Colonic mucosa (tissue), 4 donors: ENCODE results near the gene ANKRD23. TPM values are rescaled to one million over a fixed set of nuclear protein-coding genes. Genes with fewer than 3 reads are reported as not detected.
"Not testable (repeated sequence)": the region's sequence is repeated elsewhere in the genome, so short reads cannot be mapped to it uniquely, and the experiment has no call there.

Source experiments
- DNase-seq: peaks from one replicate; pipeline ENCODE4 v3.0.0-alpha.2; 2020
- H3K27ac ChIP-seq: fragments of 200-600 bp; one replicate; pipeline ENCODE4 v1.8.0; 2021
- H3K27me3 ChIP-seq: fragments of 200-600 bp; one replicate; pipeline ENCODE4 v1.8.0; 2021
- H3K36me3 ChIP-seq: fragments of 200-600 bp; one replicate; pipeline ENCODE4 v1.8.0; 2021
- H3K4me1 ChIP-seq: fragments of 200-600 bp; one replicate; pipeline ENCODE4 v1.8.0; 2021; ENCODE audit warnings: mild to moderate bottlenecking
- H3K4me3 ChIP-seq: fragments of 200-600 bp; one replicate; pipeline ENCODE4 v1.8.0; 2021
- H3K9ac ChIP-seq, 2 donors: one replicate each; pipeline ENCODE4 v1.7.0; 2013; ENCODE audit warnings: control low read depth in 2 of 2, low read depth in 2 of 2, low read length in 2 of 2
- H3K9me3 ChIP-seq: fragments of 200-600 bp; one replicate; pipeline ENCODE4 v1.8.0; 2021
- intact Hi-C: fragments of 100-400 bp; cut with DNase I; formaldehyde crosslinking; loops from one replicate; pipeline ENCODE4 v1.14.1; 2022
- total RNA-seq, 2 donors: library from RNA; stranded (reverse); fragmentation: NEBNext Ultra II Directional in 1 of 2; extraction: Animal tissue kit (Norgen Biotek cat#: 25700) in 1 of 2; gene quantifications; one replicate each; pipeline ENCODE4 v1.2.1, GENCODE V29; 2021
- TF ChIP-seq, protein P1 (sequence below): fragments of 200-600 bp; IDR thresholded peaks from one replicate; pipeline ENCODE4 v1.8.0; 2022; ENCODE audit warnings: antibody characterized with exemption, mild to moderate bottlenecking
- donor health status: healthy.
- donor health status: DM: no; HTN: no; CAD: no.
- donor health status: DM: no; HTN: no; CAD: no.

The ANKRD23 gene
- total RNA-seq, 2 donors from 2014 or later: 1.4 to 4.1 TPM

DNA sequence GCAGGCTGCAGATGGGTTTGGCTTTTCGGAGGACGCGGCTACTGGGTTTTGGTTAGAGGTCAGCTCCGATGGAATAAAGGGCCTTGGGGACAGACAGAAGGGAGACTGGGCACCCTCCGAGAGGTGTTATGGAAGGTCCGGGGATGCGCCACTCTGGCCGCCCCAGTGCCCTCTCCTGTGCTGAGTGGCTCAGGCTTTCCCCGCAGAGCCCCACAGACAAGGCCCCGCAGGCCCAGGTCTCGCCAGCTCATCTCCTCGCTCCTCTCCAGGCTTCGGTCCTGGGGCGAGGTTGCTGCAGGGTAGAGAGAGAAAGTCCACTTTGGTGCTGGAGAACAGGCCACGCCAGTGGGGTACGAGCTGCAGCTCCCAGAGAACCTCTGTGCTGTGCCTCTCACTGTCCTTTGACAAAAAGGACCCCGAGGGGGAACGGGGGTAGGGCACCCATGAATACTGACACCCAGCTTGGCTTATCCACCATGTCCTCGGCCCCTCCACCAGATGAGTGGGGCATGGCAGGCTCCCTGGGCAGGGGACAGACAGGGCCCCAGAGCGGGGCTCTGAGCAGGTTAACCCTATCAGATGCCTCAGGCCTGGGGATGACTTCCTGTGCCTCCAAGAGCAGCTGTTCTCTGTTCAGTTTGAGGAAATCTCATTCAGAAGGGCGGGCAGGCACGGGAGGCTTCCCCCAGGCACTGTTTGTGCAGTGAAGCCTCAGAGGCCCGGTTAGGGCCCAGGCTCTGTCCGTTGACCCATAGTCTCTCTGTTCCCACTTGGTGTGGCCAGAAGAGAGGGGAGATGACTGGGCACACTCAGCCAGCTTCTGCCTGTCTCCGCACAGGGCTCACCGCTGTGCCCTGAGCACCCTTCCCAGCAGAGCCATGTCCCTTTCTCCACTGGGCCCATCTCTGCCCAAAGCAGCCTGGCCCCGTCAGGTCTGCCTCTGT is 43.5 kb downstream of the ANKRD23 start:
- H3K27me3 ChIP-seq: no peaks in the 10 kb centered on the region
- H3K9ac ChIP-seq: peak overlapping the region in 1 of 2 donors; percentile 38
- no peaks in the 10 kb centered on the region for H3K9me3 ChIP-seq
- H3K4me1 ChIP-seq: no peaks in the 10 kb centered on the region
- H3K4me3 ChIP-seq: no peak overlapping the region
- no peak overlapping the region for H3K27ac ChIP-seq
- TF ChIP-seq, protein P1, sequence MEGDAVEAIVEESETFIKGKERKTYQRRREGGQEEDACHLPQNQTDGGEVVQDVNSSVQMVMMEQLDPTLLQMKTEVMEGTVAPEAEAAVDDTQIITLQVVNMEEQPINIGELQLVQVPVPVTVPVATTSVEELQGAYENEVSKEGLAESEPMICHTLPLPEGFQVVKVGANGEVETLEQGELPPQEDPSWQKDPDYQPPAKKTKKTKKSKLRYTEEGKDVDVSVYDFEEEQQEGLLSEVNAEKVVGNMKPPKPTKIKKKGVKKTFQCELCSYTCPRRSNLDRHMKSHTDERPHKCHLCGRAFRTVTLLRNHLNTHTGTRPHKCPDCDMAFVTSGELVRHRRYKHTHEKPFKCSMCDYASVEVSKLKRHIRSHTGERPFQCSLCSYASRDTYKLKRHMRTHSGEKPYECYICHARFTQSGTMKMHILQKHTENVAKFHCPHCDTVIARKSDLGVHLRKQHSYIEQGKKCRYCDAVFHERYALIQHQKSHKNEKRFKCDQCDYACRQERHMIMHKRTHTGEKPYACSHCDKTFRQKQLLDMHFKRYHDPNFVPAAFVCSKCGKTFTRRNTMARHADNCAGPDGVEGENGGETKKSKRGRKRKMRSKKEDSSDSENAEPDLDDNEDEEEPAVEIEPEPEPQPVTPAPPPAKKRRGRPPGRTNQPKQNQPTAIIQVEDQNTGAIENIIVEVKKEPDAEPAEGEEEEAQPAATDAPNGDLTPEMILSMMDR: no peak
- intact Hi-C loops: loop anchor here (5.0 to 10.0 kb wide), 2 partner anchors 38 to 186 kb away; partner anchors contain the start of gene CNNM4
- no peak for DNase-seq
- peaks cover 5% of the 10 kb centered on the region for H3K36me3 ChIP-seq

DNA sequence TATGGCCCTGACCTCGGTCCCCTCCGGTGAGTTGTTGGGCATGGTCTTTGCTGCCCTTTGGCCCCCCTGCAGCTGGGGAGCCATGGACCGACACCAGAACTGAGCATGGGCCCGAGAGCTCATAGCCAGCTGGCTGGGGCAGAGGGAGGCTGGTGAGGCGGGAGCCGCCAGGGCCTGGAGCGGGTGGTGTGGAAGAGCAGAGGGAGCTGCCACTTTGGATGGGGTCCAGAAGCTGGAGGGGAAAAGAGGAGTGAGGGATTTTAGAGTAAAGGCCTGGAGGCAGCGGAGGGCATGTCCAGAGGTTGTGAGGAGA is 44.2 kb downstream of the ANKRD23 start:
- H3K4me1 ChIP-seq: no peaks in the 10 kb centered on the region
- H3K27ac ChIP-seq: no peak overlapping the region
- H3K36me3 ChIP-seq: peaks cover 5% of the 10 kb centered on the region
- TF ChIP-seq, protein P1: no peak
- no peak for DNase-seq
- intact Hi-C loops: no loop called here
- no peak overlapping the region for H3K4me3 ChIP-seq
- H3K9me3 ChIP-seq: no peaks in the 10 kb centered on the region
- no peak overlapping the region for H3K9ac ChIP-seq
- no peaks in the 10 kb centered on the region for H3K27me3 ChIP-seq

DNA sequence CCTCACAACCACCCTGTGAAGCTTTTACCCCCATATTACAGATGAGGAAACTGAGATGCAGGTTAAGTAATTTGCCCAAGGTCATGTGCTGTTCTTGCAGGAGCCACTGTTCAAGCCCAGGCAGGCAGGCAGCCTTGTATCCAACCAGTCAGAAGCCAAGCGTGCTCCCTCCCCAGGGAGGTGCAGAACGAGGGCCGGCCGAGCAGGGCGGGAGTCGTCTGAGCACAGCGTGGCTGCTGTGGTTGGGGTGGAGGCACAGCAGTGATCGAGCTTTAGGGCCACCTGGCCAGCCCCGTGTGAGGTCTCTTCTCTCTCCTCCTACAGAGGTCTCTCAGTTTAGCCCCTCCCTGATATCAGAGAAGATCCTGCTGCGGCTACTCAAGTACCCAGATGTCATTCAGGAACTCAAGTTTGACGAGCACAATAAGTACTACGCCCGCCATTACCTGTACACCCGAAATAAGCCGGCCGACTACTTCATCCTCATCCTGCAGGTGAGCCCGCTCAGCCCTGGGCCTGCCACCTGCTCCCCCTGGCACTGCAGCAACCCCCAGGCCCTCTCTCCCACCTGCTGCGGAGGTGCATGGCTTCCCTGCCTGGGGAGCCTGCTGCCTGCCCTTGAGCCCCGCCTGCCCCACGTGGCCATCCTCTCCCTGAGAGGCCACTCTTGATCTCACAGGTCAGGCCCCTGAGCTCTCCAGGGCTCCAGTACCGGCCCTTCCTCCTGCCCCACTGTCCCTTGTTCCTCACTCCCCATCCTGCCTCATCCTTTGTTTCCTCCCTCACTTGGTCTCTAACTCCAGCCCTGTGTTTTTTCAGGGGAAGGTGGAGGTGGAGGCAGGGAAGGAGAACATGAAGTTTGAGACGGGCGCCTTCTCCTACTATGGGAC is 44.8 kb downstream of the ANKRD23 start:
- no peaks in the 10 kb centered on the region for H3K9me3 ChIP-seq
- no peaks in the 10 kb centered on the region for H3K4me1 ChIP-seq
- no peak overlapping the region for H3K9ac ChIP-seq
- H3K4me3 ChIP-seq: no peak overlapping the region
- no peaks in the 10 kb centered on the region for H3K27me3 ChIP-seq
- no peak overlapping the region for H3K27ac ChIP-seq
- no peak for DNase-seq
- peaks cover 5% of the 10 kb centered on the region for H3K36me3 ChIP-seq
- TF ChIP-seq, protein P1: no peak
- intact Hi-C loops: no loop called here

DNA sequence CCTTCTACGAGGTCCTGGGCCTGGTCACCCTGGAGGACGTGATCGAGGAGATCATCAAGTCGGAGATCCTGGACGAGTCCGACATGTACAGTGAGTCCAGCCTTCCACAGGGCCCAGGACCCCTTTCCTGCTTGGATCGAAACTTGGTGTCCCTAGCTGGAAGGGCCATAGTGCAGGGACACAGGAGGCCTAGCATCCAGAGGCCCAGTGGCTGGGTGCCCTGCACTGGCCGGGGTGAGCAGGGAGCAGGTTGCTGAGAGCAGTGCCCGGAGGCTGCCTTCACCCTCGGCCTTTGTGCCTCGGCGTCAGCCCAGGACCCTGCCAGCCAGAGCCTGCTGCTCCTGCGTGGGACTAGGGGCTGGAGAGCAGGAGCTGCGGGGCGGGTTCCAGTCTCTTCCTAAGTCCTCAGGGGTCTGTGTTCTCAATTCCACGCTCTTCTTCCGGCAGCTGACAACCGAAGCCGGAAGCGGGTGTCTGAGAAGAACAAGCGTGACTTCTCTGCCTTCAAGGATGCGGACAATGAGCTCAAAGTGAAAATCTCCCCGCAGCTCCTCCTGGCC is 46.7 kb downstream of the ANKRD23 start:
- no peak for DNase-seq
- Histone ChIP-seq H3K27me3 (no peaks in the 10 kb centered on the region), H3K36me3 (peaks cover 3% of the 10 kb centered on the region), H3K9ac (no peak overlapping the region), H3K4me1 (no peaks in the 10 kb centered on the region), H3K4me3 (no peak overlapping the region), H3K27ac (no peak overlapping the region), H3K9me3 (no peaks in the 10 kb centered on the region)
- intact Hi-C loops: no loop called here
- TF ChIP-seq, protein P1: no peak

DNA sequence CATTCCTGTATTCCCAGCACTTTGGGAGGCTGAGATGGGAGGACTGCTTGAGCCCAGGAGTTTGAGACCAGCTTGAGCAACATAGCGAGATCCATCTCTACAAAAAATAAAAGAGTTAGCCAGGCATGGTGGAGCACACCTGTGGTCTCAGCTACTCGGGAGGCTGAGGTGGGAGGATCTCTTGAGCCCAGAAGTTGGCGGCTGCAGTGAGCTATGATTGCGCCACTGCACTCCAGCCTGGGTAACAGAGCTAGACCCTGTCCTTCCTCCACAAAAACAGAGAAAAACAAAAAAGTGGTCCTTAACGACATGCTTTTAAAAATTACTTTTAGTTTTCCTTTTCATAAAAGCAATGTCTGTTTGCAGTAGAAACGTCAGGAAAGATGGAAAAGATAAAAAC is 47.3 kb downstream of the ANKRD23 start:
- not testable (repeated sequence) for H3K27ac ChIP-seq

More for the DNA sequence above, 47.3 kb downstream of the ANKRD23 start:
- H3K4me1 ChIP-seq, H3K4me3 ChIP-seq, H3K27me3 ChIP-seq, intact Hi-C loops, H3K9ac ChIP-seq, DNase-seq, H3K9me3 ChIP-seq, H3K36me3 ChIP-seq: not testable (repeated sequence)
